ENCODE measurements around the gene PLXNA4.

- TF ChIP-seq POLR2A (IDR thresholded peaks at IDR 0.05; ENCODE audit: low read length) (no peak), GATA1 (IDR thresholded peaks at IDR 0.05; ENCODE audit: low read depth, low read length) (no peak)
Measured at GRCh38 chr7:132482866-132483265, 93.4 kb downstream of the PLXNA4 start.

Measured in erythroblast (primary cell).